IMR-90 (cell line): ENCODE results near the gene AHSG. TPM values are rescaled to one million over a fixed set of nuclear protein-coding genes. Genes with fewer than 3 reads are reported as not detected.

Experiments used
- ATAC-seq: fragments of 200-7000 bp; cut with Tn5 transposase; 2 replicates; pipeline ENCODE4 v1.9.1; 2020; ENCODE audit warnings: low read depth, mild to moderate bottlenecking, moderate library complexity
- BruUV-seq: library from RNA; stranded (reverse); fragments of 400-500 nt; replicated peaks from 2 replicates; lab custom pipeline; 2021; lab: Mats Ljungman, UMichigan
- CTCF ChIA-PET: fragments of 300-600 bp; formaldehyde crosslinking; extraction: SDS; loops from one replicate; lab custom pipeline; 2021; ENCODE audit warnings: antibody characterized with exemption; lab: Yijun Ruan, JAX
- POLR2A ChIA-PET: fragments of 300-600 bp; sonication (Branson Sonifier 250); formaldehyde crosslinking; loops from one replicate; lab custom pipeline; 2022; ENCODE audit warnings: antibody characterized with exemption; ENCODE audit not compliant: unreplicated experiment; lab: Charles Lee
- DNase-seq: peaks from one replicate; pipeline ENCODE4 v3.0.0; 2013
- H2AFZ ChIP-seq: replicated peaks from 2 replicates; pipeline ENCODE3; 2013; ENCODE audit warnings: low read length, mild to moderate bottlenecking; ENCODE audit not compliant: poor library complexity
- H2AK5ac ChIP-seq: 2 replicates; pipeline ENCODE4 v1.6.1; 2013; ENCODE audit warnings: low read depth, low read length, inconsistent platforms
- H2AK9ac ChIP-seq: replicated peaks from 2 replicates; pipeline ENCODE3; 2013; ENCODE audit warnings: mild to moderate bottlenecking, low read depth, low read length, moderate library complexity; ENCODE audit not compliant: poor library complexity
- H2BK120ac ChIP-seq: 2 replicates; pipeline ENCODE4 v1.6.1; 2013; ENCODE audit warnings: low read depth, low read length, inconsistent platforms
- H2BK15ac ChIP-seq: 3 replicates; pipeline ENCODE4 v1.6.1; 2013; ENCODE audit warnings: low read depth, low read length, inconsistent platforms
- H2BK20ac ChIP-seq: 2 replicates; pipeline ENCODE4 v1.6.1; 2013; ENCODE audit warnings: low read depth, mild to moderate bottlenecking, inconsistent platforms, low read length, moderate library complexity
- H2BK5ac ChIP-seq: 2 replicates; pipeline ENCODE4 v1.6.1; 2013; ENCODE audit warnings: mild to moderate bottlenecking, low read depth, low read length, inconsistent platforms; ENCODE audit not compliant: poor library complexity, severe bottlenecking
- H3K14ac ChIP-seq: replicated peaks from 2 replicates; pipeline ENCODE4 v1.6.1; 2013; ENCODE audit warnings: low read depth, low read length, inconsistent platforms
- H3K18ac ChIP-seq: 2 replicates; pipeline ENCODE4 v1.6.1; 2013; ENCODE audit warnings: low read depth, low read length, control low read depth
- H3K23ac ChIP-seq: 2 replicates; pipeline ENCODE4 v1.6.1; 2013; ENCODE audit warnings: low read depth, low read length, inconsistent platforms
- H3K27ac ChIP-seq: 2 replicates; pipeline ENCODE4 v1.5.1; 2013; ENCODE audit warnings: mild to moderate bottlenecking, control low read depth, low read length; ENCODE audit not compliant: insufficient read depth
- H3K27me3 ChIP-seq: 2 replicates; pipeline ENCODE4 v1.6.1; 2013; ENCODE audit warnings: low read length; ENCODE audit not compliant: control insufficient read depth, insufficient read depth
- H3K36me3 ChIP-seq: 2 replicates; pipeline ENCODE4 v1.6.1; 2013; ENCODE audit warnings: low read length, mixed read lengths; ENCODE audit not compliant: control insufficient read depth, insufficient read depth
- H3K4ac ChIP-seq: 2 replicates; pipeline ENCODE4 v1.6.1; 2013; ENCODE audit warnings: low read depth, low read length, inconsistent platforms
- H3K4me1 ChIP-seq: 2 replicates; pipeline ENCODE4 v1.6.1; 2013; ENCODE audit warnings: low read length, mixed read lengths; ENCODE audit not compliant: control insufficient read depth, insufficient read depth
- H3K4me2 ChIP-seq: 2 replicates; pipeline ENCODE4 v1.6.1; 2013; ENCODE audit warnings: low read depth, mild to moderate bottlenecking, control low read depth, low read length, moderate library complexity
- H3K4me3 ChIP-seq: 2 replicates; pipeline ENCODE4 v1.5.1; 2013; ENCODE audit warnings: low read depth, mild to moderate bottlenecking, control low read depth, low read length, moderate library complexity; ENCODE audit not compliant: insufficient read depth
- H3K56ac ChIP-seq: 2 replicates; pipeline ENCODE4 v1.6.1; 2013; ENCODE audit warnings: low read length, inconsistent platforms; ENCODE audit not compliant: insufficient read depth; ENCODE audit errors: extremely low read depth
- H3K79me1 ChIP-seq, 2 experiments: 2 replicates each; pipeline ENCODE4 v1.6.1; 2013; ENCODE audit warnings: low read length in 2 of 2, inconsistent platforms in 1 of 2, low read depth in 1 of 2
- H3K9ac ChIP-seq: 2 replicates; pipeline ENCODE4 v1.6.1; 2013; ENCODE audit warnings: low read depth, low read length, control low read depth
- H3K9me1 ChIP-seq: 2 replicates; pipeline ENCODE4 v1.6.1; 2013; ENCODE audit warnings: low read length, inconsistent platforms; ENCODE audit not compliant: insufficient read depth
- H3K9me3 ChIP-seq: 2 replicates; pipeline ENCODE4 v1.6.1; 2013; ENCODE audit warnings: low read length; ENCODE audit not compliant: control insufficient read depth, insufficient read depth
- H4K20me1 ChIP-seq: 2 replicates; pipeline ENCODE4 v1.6.1; 2013; ENCODE audit warnings: low read length, inconsistent platforms; ENCODE audit not compliant: insufficient read depth
- H4K5ac ChIP-seq: 2 replicates; pipeline ENCODE4 v1.6.1; 2013; ENCODE audit warnings: mild to moderate bottlenecking, low read depth, low read length, control low read depth
- H4K8ac ChIP-seq, 2 experiments: 2 replicates each; pipeline ENCODE4 v1.6.1; 2013; ENCODE audit warnings: low read depth in 2 of 2, low read length in 2 of 2, control low read depth in 1 of 2, inconsistent platforms in 1 of 2
- H4K91ac ChIP-seq: 2 replicates; pipeline ENCODE4 v1.6.1; 2013; ENCODE audit warnings: low read depth, low read length, inconsistent platforms; ENCODE audit not compliant: insufficient read depth
- BHLHE40 ChIP-seq: fragments of 150-350 bp; IDR thresholded peaks from 2 replicates; pipeline ENCODE4 v1.6.1; 2016; ENCODE audit warnings: mild to moderate bottlenecking, low read depth, low read length
- CEBPB ChIP-seq: IDR thresholded peaks from 2 replicates; pipeline ENCODE4 v1.6.1; 2012; ENCODE audit warnings: low read depth, low read length, improper control_type of control experiment
- MAFK ChIP-seq: IDR thresholded peaks from 2 replicates; pipeline ENCODE4 v1.6.1; 2012; ENCODE audit warnings: low read depth, low read length, improper control_type of control experiment
- MAZ ChIP-seq: IDR thresholded peaks from 2 replicates; pipeline ENCODE4 v1.6.1; 2012; ENCODE audit warnings: low read depth, mild to moderate bottlenecking, low read length, improper control_type of control experiment, moderate library complexity, borderline replicate concordance
- MXI1 ChIP-seq: IDR thresholded peaks from 2 replicates; pipeline ENCODE4 v1.6.1; 2012; ENCODE audit warnings: low read depth, mild to moderate bottlenecking, low read length, moderate library complexity, borderline replicate concordance
- RAD21 ChIP-seq: IDR thresholded peaks from 2 replicates; pipeline ENCODE4 v1.6.1; 2012; ENCODE audit warnings: low read length, improper control_type of control experiment
- RCOR1 ChIP-seq: IDR thresholded peaks from 2 replicates; pipeline ENCODE4 v1.6.1; 2012; ENCODE audit warnings: mild to moderate bottlenecking, low read length, improper control_type of control experiment; ENCODE audit not compliant: insufficient replicate concordance
- SMC3 ChIP-seq: fragments of 150-350 bp; IDR thresholded peaks from 2 replicates; pipeline ENCODE4 v1.6.1; 2016; ENCODE audit warnings: low read depth, mild to moderate bottlenecking, antibody characterized with exemption, low read length, moderate library complexity
- WGBS, 2 experiments: methylation state at CpG; one replicate each; pipeline versions ENCODE4 v1.1.5 to v1.1.7; 2013; ENCODE audit warnings: missing lambda C conversion rate in 2 of 2; ENCODE audit not compliant: insufficient read length in 1 of 2; ENCODE audit errors: extremely low coverage in 2 of 2; 5-methylcytosine and 5-hydroxymethylcytosine counted together
- dilution Hi-C: fragments of 300-500 bp; cut with HindIII; formaldehyde crosslinking; loops from one replicate; pipeline ENCODE4 v1.14.3; 2018; ENCODE audit warnings: low sequenced_read_pairs; ENCODE audit not compliant: unreplicated experiment
- in situ Hi-C: fragments of 300-500 bp; cut with MboI; formaldehyde crosslinking; loops from 3 replicates; pipeline ENCODE4 v1.14.3; 2019; ENCODE audit warnings: low sequenced_read_pairs, inconsistent platforms, mixed read lengths
- intact Hi-C: fragments of 100-400 bp; cut with micrococcal nuclease; formaldehyde crosslinking; loops from 2 replicates; pipeline ENCODE4 v1.10.0; 2022
- polyA plus RNA-seq, 3 experiments: library from polyadenylated mRNA; depleted of rRNA; stranded (reverse); fragments of >200 nt; gene quantifications; 2 replicates each; pipeline ENCODE4 v1.2.3, GENCODE V29; 2012; ENCODE audit warnings: low replicate concordance in 1 of 3
- total RNA-seq: library from RNA; depleted of rRNA; stranded (reverse); fragments of >200 nt; gene quantifications from 2 replicates; pipeline ENCODE4 v1.2.3, GENCODE V29; 2012
- TF ChIP-seq, protein P1 (sequence below): conservative IDR thresholded peaks from 2 replicates; pipeline ENCODE4 v1.5.1; 2012; ENCODE audit warnings: mild to moderate bottlenecking, low read depth, low read length, improper control_type of control experiment
- TF ChIP-seq, protein P2 (sequence below): fragments of 150-350 bp; IDR thresholded peaks from 2 replicates; pipeline ENCODE4 v1.6.1; 2017; ENCODE audit warnings: mild to moderate bottlenecking, antibody characterized with exemption, low read length, low read depth

AHSG gene
- total and polyA plus RNA-seq, 2 of the 4 experiments (the other 2 are of a cell fraction), result not detected

DNA sequence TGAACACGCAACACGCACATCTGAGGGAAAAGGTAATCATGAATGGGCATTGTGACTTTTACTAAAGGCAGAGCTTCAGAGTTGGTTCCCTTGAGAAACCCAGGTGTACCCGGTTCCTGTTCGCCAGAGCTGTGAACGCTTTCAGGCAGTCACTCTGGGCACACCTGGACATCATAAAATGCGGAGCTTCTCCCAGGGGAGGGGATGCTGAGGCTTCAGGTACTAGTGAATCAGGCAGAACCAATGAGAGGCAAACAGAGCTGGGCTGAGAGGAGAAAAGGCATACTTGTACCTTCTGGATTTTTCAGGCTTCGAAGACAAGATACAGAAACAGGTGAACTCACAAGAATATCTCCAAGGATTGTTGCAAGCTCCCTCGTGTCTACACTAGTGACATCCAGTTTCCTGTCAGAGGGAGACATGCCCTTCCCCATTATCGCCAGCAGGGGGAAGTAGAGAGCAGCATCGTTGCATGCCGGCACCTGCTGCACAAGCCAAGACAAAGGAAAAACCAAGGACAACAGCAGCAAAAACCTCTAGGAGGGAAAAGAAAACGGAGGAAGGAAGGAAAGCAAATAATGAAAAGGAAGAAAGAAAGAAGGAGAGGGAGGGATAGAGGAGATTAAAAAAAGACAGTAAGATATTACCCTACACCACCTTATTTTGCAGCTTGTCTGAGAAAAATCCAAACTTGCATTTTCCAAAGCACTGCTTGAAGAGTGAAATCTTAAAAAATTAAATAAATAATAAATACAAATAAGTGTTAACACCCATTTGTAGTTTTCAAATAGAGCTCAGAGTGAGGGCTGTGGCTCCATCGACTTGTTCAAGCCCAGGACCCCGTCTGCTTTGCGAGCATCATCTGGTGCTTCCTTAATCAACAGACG is 2.0 kb downstream of the AHSG start:
- Histone ChIP-seq H4K8ac (no peak overlapping the region), H3K4ac (no peak overlapping the region), H2AK9ac (no peak overlapping the region), H4K5ac (no peak overlapping the region), H3K9me3 (no peaks in the 10 kb centered on the region), H3K4me1 (no peaks in the 10 kb centered on the region), H3K56ac (no peak overlapping the region), H4K91ac (no peak overlapping the region), H3K9ac (no peak overlapping the region), H3K18ac (no peak overlapping the region), H2BK120ac (no peak overlapping the region), H3K79me1 (no peaks in the 10 kb centered on the region), H3K9me1 (no peaks in the 10 kb centered on the region), H3K14ac (no peak overlapping the region), H2BK15ac (no peak overlapping the region), H2BK5ac (no peak overlapping the region), H2BK20ac (no peak overlapping the region), H3K27me3 (peaks cover 18% of the 10 kb centered on the region; the same call in 1 of the 2 replicates), H3K36me3 (no peaks in the 10 kb centered on the region), H3K4me2 (no peak overlapping the region), H4K20me1 (no peaks in the 10 kb centered on the region), H3K27ac (no peak overlapping the region), H2AK5ac (no peak overlapping the region), H3K23ac (no peak overlapping the region), H2AFZ (peak overlapping the region; percentile 56), H3K4me3 (no peak overlapping the region)
- intact Hi-C loops (loop anchor here (1.0 to 5.0 kb wide), 5 partner anchors 169 to 633 kb away; no protein-coding TSS in a partner anchor), in situ Hi-C loops (loop anchor here (5.0 kb wide), 1 partner anchor 207 kb away; no protein-coding TSS in a partner anchor), dilution Hi-C loops (no loop called here)
- BruUV-seq, result no TSS peak
- peak; percentile 66 for DNase-seq
- peak; percentile 71 for ATAC-seq
- ChIA-PET POLR2A (no interaction called here), CTCF (interaction anchor here (0.6 to 3.8 kb wide), 13 partner anchors 14 to 387 kb away, joined by 3 to 28 read pairs (median 3); no protein-coding TSS in a partner anchor)
- 100% methylated on average over 1 of the region's 16 CpGs; no CpG with 5 or more reads in 1 of the 2 experiments for WGBS, 2 experiments
- TF ChIP-seq, protein P1, sequence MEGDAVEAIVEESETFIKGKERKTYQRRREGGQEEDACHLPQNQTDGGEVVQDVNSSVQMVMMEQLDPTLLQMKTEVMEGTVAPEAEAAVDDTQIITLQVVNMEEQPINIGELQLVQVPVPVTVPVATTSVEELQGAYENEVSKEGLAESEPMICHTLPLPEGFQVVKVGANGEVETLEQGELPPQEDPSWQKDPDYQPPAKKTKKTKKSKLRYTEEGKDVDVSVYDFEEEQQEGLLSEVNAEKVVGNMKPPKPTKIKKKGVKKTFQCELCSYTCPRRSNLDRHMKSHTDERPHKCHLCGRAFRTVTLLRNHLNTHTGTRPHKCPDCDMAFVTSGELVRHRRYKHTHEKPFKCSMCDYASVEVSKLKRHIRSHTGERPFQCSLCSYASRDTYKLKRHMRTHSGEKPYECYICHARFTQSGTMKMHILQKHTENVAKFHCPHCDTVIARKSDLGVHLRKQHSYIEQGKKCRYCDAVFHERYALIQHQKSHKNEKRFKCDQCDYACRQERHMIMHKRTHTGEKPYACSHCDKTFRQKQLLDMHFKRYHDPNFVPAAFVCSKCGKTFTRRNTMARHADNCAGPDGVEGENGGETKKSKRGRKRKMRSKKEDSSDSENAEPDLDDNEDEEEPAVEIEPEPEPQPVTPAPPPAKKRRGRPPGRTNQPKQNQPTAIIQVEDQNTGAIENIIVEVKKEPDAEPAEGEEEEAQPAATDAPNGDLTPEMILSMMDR, result peak; percentile 91
- TF ChIP-seq MAFK (no peak), CEBPB (no peak), MAZ (no peak), MXI1 (peak; percentile 47; the same call in 1 of the 2 replicates), RCOR1 (peak; percentile 89), RAD21 (peak; percentile 72), BHLHE40 (peak; percentile 39; the same call in 1 of the 2 replicates), SMC3 (peak; percentile 73)
- TF ChIP-seq, protein P2, sequence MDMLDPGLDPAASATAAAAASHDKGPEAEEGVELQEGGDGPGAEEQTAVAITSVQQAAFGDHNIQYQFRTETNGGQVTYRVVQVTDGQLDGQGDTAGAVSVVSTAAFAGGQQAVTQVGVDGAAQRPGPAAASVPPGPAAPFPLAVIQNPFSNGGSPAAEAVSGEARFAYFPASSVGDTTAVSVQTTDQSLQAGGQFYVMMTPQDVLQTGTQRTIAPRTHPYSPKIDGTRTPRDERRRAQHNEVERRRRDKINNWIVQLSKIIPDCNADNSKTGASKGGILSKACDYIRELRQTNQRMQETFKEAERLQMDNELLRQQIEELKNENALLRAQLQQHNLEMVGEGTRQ, result no peak; the same call in 1 of the 2 replicates
